Measurements from ENCODE around the gene SNX22. TPM values are rescaled to one million over a fixed set of nuclear protein-coding genes. Genes with fewer than 3 reads are reported as not detected.
A peak's percentile ranks its signal among the peaks of the same experiment; 100 is the strongest.

SNX22 gene
- total RNA-seq (under 1 TPM; 0.14 to 0.19 TPM), total RNA-seq (0.13 to 2.9 (median 0.95) reads per million in 172 experiments)
- 0.75 TPM for polyA plus RNA-seq (2013, experiment 1 of 2)
- 1.6 TPM for polyA plus RNA-seq (2013, experiment 2 of 2)

DNA sequence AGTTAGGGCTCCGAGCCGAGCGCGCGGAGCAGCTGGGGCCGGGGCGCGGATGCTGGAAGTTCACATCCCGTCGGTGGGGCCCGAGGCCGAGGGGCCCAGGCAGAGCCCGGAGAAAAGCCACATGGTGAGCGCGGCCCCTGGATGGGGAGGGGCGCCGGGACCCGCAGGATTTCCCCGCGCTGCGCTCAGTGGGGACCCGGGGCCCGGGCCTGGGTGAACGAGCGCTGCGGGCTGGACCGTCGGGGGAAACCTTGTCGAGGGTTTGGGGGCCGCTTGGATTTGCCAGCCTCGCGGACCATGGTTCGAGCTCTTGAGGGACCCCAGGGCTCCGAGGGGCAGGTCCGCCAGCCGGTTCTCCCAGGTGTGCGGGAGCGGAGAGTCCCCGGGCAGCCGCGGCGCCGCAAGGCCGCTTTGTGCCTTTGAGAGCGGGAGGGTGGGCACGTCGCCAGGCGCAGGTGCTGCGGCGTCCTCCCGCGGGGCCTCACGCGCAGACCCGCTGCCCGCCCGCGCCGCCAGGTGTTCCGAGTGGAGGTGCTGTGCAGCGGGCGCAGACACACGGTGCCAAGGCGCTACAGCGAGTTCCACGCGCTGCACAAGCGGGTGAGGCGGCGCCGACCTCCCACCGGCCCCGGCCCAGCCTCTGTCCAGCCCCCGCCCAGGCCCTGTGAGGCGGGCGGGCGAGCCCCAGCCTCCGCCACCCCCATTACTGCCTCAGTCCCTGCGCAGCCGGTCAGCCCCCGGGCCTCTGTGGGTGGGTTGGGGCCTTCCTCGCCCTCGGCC lies at the start of gene SNX22:
TSS of gene SNX22 (plus strand) at position 5 of the 780 bp plus-strand sequence. CDS start at position 50, 45 bp downstream.
- peaks cover 18% of the 10 kb centered on the region in 2 experiments for H3K27me3 ChIP-seq (ENCODE audit: control insufficient read depth in 1 of 2, insufficient read depth in 2 of 2, low read length in 2 of 2)
- POLR2A ChIA-PET = interaction anchor here (1.4 to 2.9 kb wide), 2 partner anchors 12 to 18 kb away, joined by 5 to 48 read pairs; partner anchors contain the start of gene PPIB
- CTCF ChIA-PET = no interaction called here
- DNase-seq (peak in 8 of 14 experiments; percentile 12 to 71 (median 27)), ATAC-seq (ENCODE audit: poor library complexity) (peak; percentile 22)
- H3K4me3 ChIP-seq (ENCODE audit: low read length) = peak within 1 kb of the TSS; percentile 28
- Mint-ChIP-seq H3K36me3 (ENCODE audit: low read depth) (peaks cover 32% of the 10 kb centered on the region), H3K27ac (no peak within 1 kb of the TSS), H3K27me3 (peaks cover 30% of the 10 kb centered on the region), H3K4me3 (peak within 1 kb of the TSS; percentile 84), H3K9me3 (no peaks in the 10 kb centered on the region), H3K4me1 (ENCODE audit: low read depth) (peaks cover 32% of the 10 kb centered on the region)
- H3K4me1 ChIP-seq (ENCODE audit: insufficient read depth, low read length) = peaks cover 36% of the 10 kb centered on the region
- H3K36me3 ChIP-seq (ENCODE audit: insufficient read depth, low read length) = peaks cover 28% of the 10 kb centered on the region
- H3K9me3 ChIP-seq (ENCODE audit: control insufficient read depth in 1 of 2, insufficient read depth in 1 of 2, low read length in 2 of 2) = no peaks in the 10 kb centered on the region
- TF ChIP-seq, protein P1, sequence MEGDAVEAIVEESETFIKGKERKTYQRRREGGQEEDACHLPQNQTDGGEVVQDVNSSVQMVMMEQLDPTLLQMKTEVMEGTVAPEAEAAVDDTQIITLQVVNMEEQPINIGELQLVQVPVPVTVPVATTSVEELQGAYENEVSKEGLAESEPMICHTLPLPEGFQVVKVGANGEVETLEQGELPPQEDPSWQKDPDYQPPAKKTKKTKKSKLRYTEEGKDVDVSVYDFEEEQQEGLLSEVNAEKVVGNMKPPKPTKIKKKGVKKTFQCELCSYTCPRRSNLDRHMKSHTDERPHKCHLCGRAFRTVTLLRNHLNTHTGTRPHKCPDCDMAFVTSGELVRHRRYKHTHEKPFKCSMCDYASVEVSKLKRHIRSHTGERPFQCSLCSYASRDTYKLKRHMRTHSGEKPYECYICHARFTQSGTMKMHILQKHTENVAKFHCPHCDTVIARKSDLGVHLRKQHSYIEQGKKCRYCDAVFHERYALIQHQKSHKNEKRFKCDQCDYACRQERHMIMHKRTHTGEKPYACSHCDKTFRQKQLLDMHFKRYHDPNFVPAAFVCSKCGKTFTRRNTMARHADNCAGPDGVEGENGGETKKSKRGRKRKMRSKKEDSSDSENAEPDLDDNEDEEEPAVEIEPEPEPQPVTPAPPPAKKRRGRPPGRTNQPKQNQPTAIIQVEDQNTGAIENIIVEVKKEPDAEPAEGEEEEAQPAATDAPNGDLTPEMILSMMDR (IDR thresholded peaks at IDR 0.05) = no peak
- no peak within 1 kb of the TSS for H3K27ac ChIP-seq (ENCODE audit: low read depth in 1 of 2, low read length in 2 of 2)
- intact Hi-C loops (cut with DNase I, micrococcal nuclease) = loop anchor here in 1 of 2 experiments (5.0 kb wide), 1 partner anchor 55 kb away; the partner anchor contains the start of gene SNX1

DNA sequence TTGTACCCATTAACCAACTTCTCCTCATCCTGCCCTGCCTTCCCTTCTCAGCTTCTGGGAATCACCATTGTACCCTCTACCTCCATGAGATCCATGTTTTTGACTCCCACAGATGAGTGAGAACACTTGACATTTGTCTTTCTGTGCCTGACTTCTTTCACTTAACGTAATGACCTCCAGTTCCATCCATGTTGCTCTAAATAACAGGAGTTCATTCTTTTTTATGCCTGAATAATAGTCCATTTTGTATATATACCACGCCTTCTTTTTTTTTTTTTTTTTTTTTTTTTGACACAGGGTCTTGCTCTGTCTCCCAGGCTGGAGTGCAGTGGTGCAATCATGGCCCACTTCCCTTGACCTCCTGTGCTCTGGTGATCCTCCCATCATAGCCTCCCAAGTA lies 49.0 kb upstream of the SNX22 start:
- Histone ChIP-seq H3K4me1 (ENCODE audit: insufficient read depth, low read length) (peaks cover 24% of the 10 kb centered on the region), H3K36me3 (ENCODE audit: insufficient read depth, low read length) (peaks cover 8% of the 10 kb centered on the region), H3K9me3 (ENCODE audit: control insufficient read depth in 1 of 2, insufficient read depth in 1 of 2, low read length in 2 of 2) (no peaks in the 10 kb centered on the region), H3K4me3 (ENCODE audit: low read length) (no peak overlapping the region), H3K27me3 (ENCODE audit: control insufficient read depth in 1 of 2, insufficient read depth in 2 of 2, low read length in 2 of 2) (no peaks in the 10 kb centered on the region), H3K27ac (ENCODE audit: low read depth in 1 of 2, low read length in 2 of 2) (no peak overlapping the region)
- ChIA-PET CTCF (interaction anchor here (0.7 to 1.5 kb wide), 2 partner anchors 13 to 15 kb away, joined by 3 read pairs; no protein-coding TSS in a partner anchor), POLR2A (no interaction called here)
- Mint-ChIP-seq H3K9me3 (no peaks in the 10 kb centered on the region), H3K4me3 (no peak overlapping the region), H3K36me3 (ENCODE audit: low read depth) (peaks cover 39% of the 10 kb centered on the region), H3K27ac (no peak overlapping the region), H3K27me3 (no peaks in the 10 kb centered on the region), H3K4me1 (ENCODE audit: low read depth) (peaks cover 77% of the 10 kb centered on the region)
- intact Hi-C loops (cut with DNase I, micrococcal nuclease) = no loop called here
- no peak for ATAC-seq (ENCODE audit: poor library complexity)
- TF ChIP-seq, protein P1 (IDR thresholded peaks at IDR 0.05) = no peak
- DNase-seq = no peak

DNA sequence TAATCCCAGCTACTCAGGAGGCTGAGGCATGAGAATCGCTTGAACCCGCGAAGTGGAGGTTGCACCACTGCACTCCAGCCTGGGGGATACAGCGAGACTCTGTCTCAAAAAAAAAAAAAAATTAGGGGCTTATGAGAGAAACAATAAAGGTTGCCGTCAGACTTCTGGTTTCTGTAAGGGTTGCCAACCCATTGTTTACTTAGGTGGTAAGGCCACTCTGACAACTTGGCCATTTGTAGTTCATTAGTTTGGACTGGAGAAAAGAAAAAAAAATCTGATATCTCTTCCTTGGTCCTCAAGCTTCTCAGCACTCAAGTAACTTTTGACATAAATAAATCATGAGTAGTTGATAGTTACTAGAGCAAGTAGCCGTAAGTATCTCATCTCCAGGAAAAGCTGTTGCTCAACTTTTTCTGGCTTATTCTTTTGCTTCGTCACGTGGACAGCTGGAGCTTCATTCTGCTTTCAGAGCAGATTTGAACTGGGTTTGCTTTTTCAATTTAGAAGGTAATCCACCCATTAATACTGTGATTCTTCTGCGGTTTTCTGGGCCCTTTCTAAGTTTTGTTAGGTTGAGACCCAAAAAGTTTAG lies 46.3 kb upstream of the SNX22 start:
- H3K27ac ChIP-seq (ENCODE audit: low read depth in 1 of 2, low read length in 2 of 2) = no peak overlapping the region
- no peaks in the 10 kb centered on the region for H3K9me3 ChIP-seq (ENCODE audit: control insufficient read depth in 1 of 2, insufficient read depth in 1 of 2, low read length in 2 of 2)
- POLR2A ChIA-PET = interaction anchor here (0.6 kb wide), 1 partner anchor 427 kb away, joined by 3 read pairs; no protein-coding TSS in a partner anchor
- Mint-ChIP-seq H3K4me3 (no peak overlapping the region), H3K9me3 (no peaks in the 10 kb centered on the region), H3K27ac (no peak overlapping the region), H3K27me3 (no peaks in the 10 kb centered on the region), H3K36me3 (ENCODE audit: low read depth) (peaks cover 37% of the 10 kb centered on the region), H3K4me1 (ENCODE audit: low read depth) (peaks cover 73% of the 10 kb centered on the region)
- DNase-seq (no peak), ATAC-seq (ENCODE audit: poor library complexity) (no peak)
- no peaks in the 10 kb centered on the region for H3K27me3 ChIP-seq (ENCODE audit: control insufficient read depth in 1 of 2, insufficient read depth in 2 of 2, low read length in 2 of 2)
- H3K4me3 ChIP-seq (ENCODE audit: low read length) = no peak overlapping the region
- intact Hi-C loops (cut with DNase I, micrococcal nuclease) = no loop called here
- TF ChIP-seq, protein P1 (IDR thresholded peaks at IDR 0.05) = no peak
- peaks cover 8% of the 10 kb centered on the region for H3K36me3 ChIP-seq (ENCODE audit: insufficient read depth, low read length)
- peaks cover 8% of the 10 kb centered on the region for H3K4me1 ChIP-seq (ENCODE audit: insufficient read depth, low read length)
- CTCF ChIA-PET = no interaction called here

Data from CD4-positive, alpha-beta T cell (primary cell).